G401 (cell line): ENCODE results near the gene NTM. TPM values are rescaled to one million over a fixed set of nuclear protein-coding genes. Genes with fewer than 3 reads are reported as not detected.

ENCODE experiments used
- DNase-seq: peaks from one replicate; pipeline ENCODE4 v3.0.0-alpha.2; 2015; ENCODE audit warnings: low spot score
- in situ Hi-C: cut with HindIII; loops from 2 replicates; pipeline ENCODE4 v1.10.0; 2016; ENCODE audit warnings: low sequenced_read_pairs, mixed read lengths
- total RNA-seq: library from RNA; depleted of rRNA; stranded (reverse); fragments of >200 nt; shearing (Covaris generic); gene quantifications from 2 replicates; pipeline ENCODE4 v1.2.3, GENCODE V29; 2014

Gene NTM
- total RNA-seq, 1 experiment from 2014 or later, result 11.4 TPM

- in situ Hi-C loops, result no loop called here
- DNase-seq, result no peak
Measured at GRCh38 chr11:132093536-132094259, 723.3 kb downstream of the NTM start.

GRCh38 chr11:132094598-132094997 is 724.2 kb downstream of the NTM start:
- in situ Hi-C loops, result no loop called here
- DNase-seq, result no peak

- peak; percentile 92 for DNase-seq
- in situ Hi-C loops, result no loop called here
Measured at GRCh38 chr11:132095230-132096131, 725.1 kb downstream of the NTM start.

GRCh38 chr11:132096132-132096825 is 725.9 kb downstream of the NTM start:
- no peak for DNase-seq
- in situ Hi-C loops, result no loop called here

- DNase-seq, result no peak
- in situ Hi-C loops, result no loop called here
Measured at GRCh38 chr11:132099692-132100091, 729.3 kb downstream of the NTM start.

GRCh38 chr11:132100583-132100982 is 730.2 kb downstream of the NTM start:
- no peak for DNase-seq
- in situ Hi-C loops, result no loop called here

- in situ Hi-C loops, result no loop called here
- peak; percentile 27 for DNase-seq
Measured at GRCh38 chr11:132101881-132102280, 731.5 kb downstream of the NTM start.

- in situ Hi-C loops, result no loop called here
- DNase-seq, result peak; percentile 84
Measured at GRCh38 chr11:132103021-132103420, 732.6 kb downstream of the NTM start.

- in situ Hi-C loops, result no loop called here
Measured at GRCh38 chr11:132106096-132106982, 735.9 kb downstream of the NTM start.

GRCh38 chr11:132111316-132111715 is 740.9 kb downstream of the NTM start:
- in situ Hi-C loops, result no loop called here
- no peak for DNase-seq

More at GRCh38 chr11:132106096-132106982, 735.9 kb downstream of the NTM start:
- DNase-seq, result peak; percentile 99

- in situ Hi-C loops, result no loop called here
- DNase-seq, result no peak
Measured at GRCh38 chr11:132111838-132112237, 741.4 kb downstream of the NTM start.

- in situ Hi-C loops, result no loop called here
Measured at GRCh38 chr11:132112846-132113245, 742.4 kb downstream of the NTM start.

GRCh38 chr11:132114185-132114584 is 743.8 kb downstream of the NTM start:
- peak; percentile 78 for DNase-seq
- in situ Hi-C loops, result no loop called here

More at GRCh38 chr11:132112846-132113245, 742.4 kb downstream of the NTM start:
- no peak for DNase-seq

- in situ Hi-C loops, result no loop called here
- DNase-seq, result no peak
Measured at GRCh38 chr11:132114743-132115142, 744.3 kb downstream of the NTM start.

GRCh38 chr11:132115454-132115853 is 745.0 kb downstream of the NTM start:
- DNase-seq, result no peak
- in situ Hi-C loops, result no loop called here

GRCh38 chr11:132116516-132116915 is 746.1 kb downstream of the NTM start:
- in situ Hi-C loops, result no loop called here
- DNase-seq, result no peak

GRCh38 chr11:132118661-132119060 is 748.2 kb downstream of the NTM start:
- no peak for DNase-seq
- in situ Hi-C loops, result no loop called here

GRCh38 chr11:132119573-132119972 is 749.2 kb downstream of the NTM start:
- in situ Hi-C loops, result no loop called here
- no peak for DNase-seq

- no peak for DNase-seq
- in situ Hi-C loops, result no loop called here
Measured at GRCh38 chr11:132122735-132123134, 752.3 kb downstream of the NTM start.
